K562 (cell line): Measurements from ENCODE around the gene TRAF3IP1. TPM values are rescaled to one million over a fixed set of nuclear protein-coding genes. Genes with fewer than 3 reads are reported as not detected.

Source experiments
- ATAC-seq: fragments of 200-7000 bp; cut with Tn5 transposase; 3 replicates; pipeline ENCODE4 v1.9.1; 2020; ENCODE audit warnings: moderate library complexity
- BruUV-seq: library from RNA; stranded (reverse); fragments of 400-500 nt; replicated peaks from 2 replicates; lab custom pipeline; 2021; lab: Mats Ljungman, UMichigan
- CTCF ChIA-PET: fragments of 300-600 bp; formaldehyde crosslinking; extraction: SDS; loops from one replicate; lab custom pipeline; 2021; ENCODE audit warnings: low intra/inter-chr PET ratio; lab: Yijun Ruan, JAX
- POLR2A ChIA-PET: fragments of 300-600, 350-650 bp; sonication (Branson Sonifier 250); formaldehyde crosslinking; extraction: SDS; loops from one replicate; lab custom pipeline; 2021; ENCODE audit warnings: antibody characterized with exemption, inconsistent platforms; lab: Yijun Ruan, JAX
- DNase-seq, 4 experiments: peaks; one replicate each; pipeline versions ENCODE4 v3.0.0 to v3.0.0-alpha.2; 2011 to 2018; ENCODE audit warnings: low spot score in 3 of 4, mixed read lengths in 3 of 4; ENCODE audit errors: extremely low read depth in 1 of 4
- FAIRE-seq: peaks from 2 replicates; lab custom pipeline; 2011; peaks lifted over from hg19 to GRCh38; lab: Jason Lieb, UNC
- H2AFZ ChIP-seq: 2 replicates; pipeline ENCODE4 v1.6.0; 2011; ENCODE audit warnings: low read depth, low read length, control low read depth, inconsistent platforms
- H3K27ac ChIP-seq: fragments of 200-600 bp; 3 replicates; pipeline ENCODE4 v1.8.0; 2011; ENCODE audit warnings: low read depth, mild to moderate bottlenecking, control low read depth, inconsistent platforms, low read length, moderate library complexity, mixed read lengths; ENCODE audit errors: extremely low read depth
- H3K27me3 ChIP-seq, 2 experiments: fragments of 300-600 bp in 1 of 2; 2 replicates in 1 of 2; 3 replicates in 1 of 2; pipeline versions ENCODE4 v1.6.0 to v1.8.0; 2011; ENCODE audit warnings: inconsistent platforms in 2 of 2, low read length in 2 of 2, mild to moderate bottlenecking in 1 of 2, mixed read lengths in 1 of 2, moderate library complexity in 1 of 2; ENCODE audit not compliant: control insufficient read depth in 2 of 2, insufficient read depth in 2 of 2
- H3K36me3 ChIP-seq: fragments of 300-600 bp; 3 replicates; pipeline ENCODE4 v1.8.0; 2011; ENCODE audit warnings: mild to moderate bottlenecking, low read length, inconsistent platforms; ENCODE audit not compliant: control insufficient read depth, insufficient read depth
- H3K4me1 ChIP-seq, 2 experiments: fragments of 200-600 bp in 1 of 2; replicated peaks in 1 of 2; 2 replicates in 1 of 2; 3 replicates in 1 of 2; pipeline versions ENCODE4 v1.5.1 to v1.8.0; 2011; ENCODE audit warnings: inconsistent platforms in 2 of 2, low read length in 2 of 2, mild to moderate bottlenecking in 1 of 2, mixed read lengths in 1 of 2, moderate library complexity in 1 of 2; ENCODE audit not compliant: control insufficient read depth in 2 of 2, insufficient read depth in 2 of 2
- H3K4me2 ChIP-seq: 2 replicates; pipeline ENCODE4 v1.6.1; 2011; ENCODE audit warnings: low read length, control low read depth, inconsistent platforms, mixed read lengths; ENCODE audit not compliant: insufficient read depth
- H3K4me3 ChIP-seq: fragments of 200-600 bp; sonication (generic), shearing (Covaris generic); 2 replicates; pipeline ENCODE4 v1.5.1; 2016; ENCODE audit warnings: control low read depth, inconsistent platforms
- H3K79me2 ChIP-seq: fragments of 200-600 bp; 3 replicates; pipeline ENCODE4 v1.8.0; 2011; ENCODE audit warnings: low read length, inconsistent platforms; ENCODE audit not compliant: control insufficient read depth, insufficient read depth
- H3K9ac ChIP-seq, 2 experiments: 2 replicates each; pipeline versions ENCODE4 v1.6.0 to v1.6.1; 2011; ENCODE audit warnings: low read depth in 2 of 2, low read length in 2 of 2, control low read depth in 1 of 2, inconsistent platforms in 1 of 2, mild to moderate bottlenecking in 1 of 2, mixed read lengths in 1 of 2; ENCODE audit not compliant: insufficient read depth in 1 of 2
- H3K9me1 ChIP-seq: one replicate; pipeline ENCODE4 v1.6.0; 2011; ENCODE audit warnings: inconsistent platforms, mild to moderate bottlenecking, low read length, moderate library complexity; ENCODE audit not compliant: control insufficient read depth, insufficient read depth
- H3K9me3 ChIP-seq: replicated peaks from 2 replicates; pipeline ENCODE4 v1.5.1; 2011; ENCODE audit warnings: low read depth, low read length, inconsistent platforms; ENCODE audit not compliant: control insufficient read depth, insufficient read depth
- H4K20me1 ChIP-seq: replicated peaks from 2 replicates; pipeline ENCODE4 v1.6.1; 2011; ENCODE audit warnings: low read length, inconsistent platforms, mixed read lengths; ENCODE audit not compliant: control insufficient read depth, insufficient read depth
- HDAC3 ChIP-seq: fragments of 450-650 bp; IDR thresholded peaks from 2 replicates; pipeline ENCODE4 v1.6.1; 2018; ENCODE audit warnings: borderline replicate concordance, mild to moderate bottlenecking, moderate library complexity; ENCODE audit not compliant: partially characterized antibody
- NELFE ChIP-seq: IDR thresholded peaks from 2 replicates; pipeline ENCODE4 v1.6.1; 2011; ENCODE audit warnings: mild to moderate bottlenecking; ENCODE audit not compliant: insufficient read depth, insufficient read length
- NR4A1 ChIP-seq, 2 experiments: fragments of 250-450 bp in 1 of 2; fragments of 450-650 bp in 1 of 2; sonication (Bioruptor Pico) in 1 of 2; IDR thresholded peaks; 2 replicates each; pipeline versions ENCODE4 v1.4.0 to v1.6.1; 2016 to 2020; ENCODE audit warnings: mild to moderate bottlenecking in 2 of 2, missing compliant biosample characterization in 1 of 2, missing genetic modification characterization in 1 of 2, moderate library complexity in 1 of 2
- PURB ChIP-seq: sonication (generic); formaldehyde crosslinking; IDR thresholded peaks from 2 replicates; pipeline ENCODE4 v1.9.0; 2021; ENCODE audit warnings: low read depth, mild to moderate bottlenecking, missing genetic modification reagents
- XRCC3 ChIP-seq: fragments of 450-650 bp; IDR thresholded peaks from 2 replicates; pipeline ENCODE4 v1.6.1; 2017; ENCODE audit warnings: mild to moderate bottlenecking, moderate library complexity
- ZBTB43 ChIP-seq: sonication (generic); formaldehyde crosslinking; IDR thresholded peaks from 2 replicates; pipeline ENCODE4 v1.8.0; 2023; ENCODE audit warnings: mild to moderate bottlenecking, missing genetic modification reagents
- ZMIZ1 ChIP-seq, 2 experiments: fragments of 150-350 bp in 1 of 2; IDR thresholded peaks; 2 replicates each; pipeline ENCODE4 v1.6.1; 2012 to 2016; ENCODE audit warnings: low read depth in 2 of 2, low read length in 2 of 2, mild to moderate bottlenecking in 1 of 2, moderate library complexity in 1 of 2
- ZNF431 ChIP-seq: sonication (generic); formaldehyde crosslinking; IDR thresholded peaks from 2 replicates; pipeline ENCODE4 v1.8.0; 2022; ENCODE audit warnings: mild to moderate bottlenecking, missing genetic modification reagents
- ZNF57 ChIP-seq: fragments of 450-650 bp; formaldehyde crosslinking; IDR thresholded peaks from 2 replicates; pipeline ENCODE4 v1.4.0; 2020; ENCODE audit warnings: mild to moderate bottlenecking, moderate library complexity
- ZNF717 ChIP-seq: fragments of 250-450 bp; sonication (Bioruptor Pico); IDR thresholded peaks from 2 replicates; pipeline ENCODE4 v1.5.0; 2021
- WGBS: fragments of 100-300 bp; shearing (Covaris generic); methylation state at CpG from one replicate; pipeline ENCODE4 v1.1.6; 2016; ENCODE audit warnings: low coverage, mixed read lengths; ENCODE audit not compliant: insufficient coverage; ENCODE audit errors: missing lambda C conversion rate; 5-methylcytosine and 5-hydroxymethylcytosine counted together
- in situ Hi-C: fragments of 300-500 bp; cut with MboI; formaldehyde crosslinking; loops from 4 replicates; pipeline ENCODE4 v1.15.0; 2018; ENCODE audit warnings: inconsistent platforms, mixed read lengths
- intact Hi-C: fragments of 100-400 bp; cut with micrococcal nuclease; formaldehyde crosslinking; loops from 2 replicates; pipeline ENCODE4 v1.14.2; 2022
- polyA plus RNA-seq, 8 experiments: library from polyadenylated mRNA; depleted of rRNA in 4 of 8; stranded (reverse) in 5 of 8; unstranded in 3 of 8; fragments of >200 nt; fragmentation: Nextera tagmentation in 2 of 8; fragmentation: Illumina TruSeq in 1 of 8; extraction: Ambion mirVana in 2 of 8; extraction: Trizol in 1 of 8; gene quantifications; 2 replicates each; pipeline versions ENCODE4 v1.2.1 to v1.2.3, GENCODE V29; 2011 to 2014; ENCODE audit warnings: inconsistent platforms in 1 of 8, missing spikeins in 1 of 8
- total RNA-seq, 7 experiments: library from RNA; depleted of rRNA in 6 of 7; stranded (reverse); fragments of >200 nt in 6 of 7; fragmentation: Illumina TruSeq in 2 of 7; extraction: Trizol in 2 of 7; gene quantifications; 2 replicates each; pipeline versions ENCODE4 v1.2.1 to v1.2.3, GENCODE V29; 2011 to 2021; ENCODE audit warnings: low replicate concordance in 1 of 7

The TRAF3IP1 gene
- total and polyA plus RNA-seq, 9 of the 15 experiments (the other 6 are each of a cell fraction or from before 2014, with no cell fraction given), result 1.3 to 7.4 (median 3.4) TPM

- H4K20me1 ChIP-seq, result no peaks in the 10 kb centered on the region
- H3K27me3 ChIP-seq, result no peaks in the 10 kb centered on the region
- no TSS peak for BruUV-seq
- DNase-seq (no peak), FAIRE-seq (no peak), ATAC-seq (no peak)
- no peaks in the 10 kb centered on the region; a peak in 2 of 5 replicates for H3K4me1 ChIP-seq
- H3K9me1 ChIP-seq, result no peaks in the 10 kb centered on the region
- POLR2A ChIA-PET, result no interaction called here
- no peak overlapping the region for H3K4me2 ChIP-seq
- H3K36me3 ChIP-seq, result no peaks in the 10 kb centered on the region
- H2AFZ ChIP-seq, result no peak overlapping the region
- H3K79me2 ChIP-seq, result no peaks in the 10 kb centered on the region
- no peak for TF ChIP-seq NELFE
- TF ChIP-seq ZNF717, result no peak
- TF ChIP-seq ZBTB43 (CRISPR knock-in tag), result no peak
- TF ChIP-seq XRCC3, result no peak
- TF ChIP-seq ZMIZ1 (IDR thresholded peaks at IDR 0.05; ENCODE audit: low read depth in 2 of 2, low read length in 2 of 2), result no peak
- TF ChIP-seq PURB (CRISPR knock-in tag), result no peak
- no peak for TF ChIP-seq ZNF57 (CRISPR knock-in tag)
- no peak for TF ChIP-seq HDAC3
- no peak for TF ChIP-seq NR4A1 (CRISPR knock-in tag; IDR thresholded peaks at IDR 0.05)
- TF ChIP-seq NR4A1 (tag; IDR thresholded peaks at IDR 0.05), result no peak
- TF ChIP-seq ZNF431 (CRISPR knock-in tag), result no peak
- intact Hi-C loops, result no loop called here
- CTCF ChIA-PET, result no interaction called here
- in situ Hi-C loops, result no loop called here
- H3K27ac ChIP-seq, result no peak overlapping the region
- no peak overlapping the region for H3K9ac ChIP-seq
- H3K4me3 ChIP-seq, result no peak overlapping the region
- 64% methylated on average over 5 of the region's 6 CpGs for WGBS
- no peaks in the 10 kb centered on the region for H3K9me3 ChIP-seq
These were observed 70.8 kb downstream of the TRAF3IP1 start for GRCh38 chr2:238391042-238391689.
